ENCODE measurements around the gene ZMYND8.
"Not testable (repeated sequence)": the region's sequence is repeated elsewhere in the genome, so short reads cannot be mapped to it uniquely, and the experiment has no call there.

The ZMYND8 gene

GRCh38 chr20:47263465-47264084 lies 92.9 kb downstream of the ZMYND8 start:
- DNase-seq = no peak

DNA sequence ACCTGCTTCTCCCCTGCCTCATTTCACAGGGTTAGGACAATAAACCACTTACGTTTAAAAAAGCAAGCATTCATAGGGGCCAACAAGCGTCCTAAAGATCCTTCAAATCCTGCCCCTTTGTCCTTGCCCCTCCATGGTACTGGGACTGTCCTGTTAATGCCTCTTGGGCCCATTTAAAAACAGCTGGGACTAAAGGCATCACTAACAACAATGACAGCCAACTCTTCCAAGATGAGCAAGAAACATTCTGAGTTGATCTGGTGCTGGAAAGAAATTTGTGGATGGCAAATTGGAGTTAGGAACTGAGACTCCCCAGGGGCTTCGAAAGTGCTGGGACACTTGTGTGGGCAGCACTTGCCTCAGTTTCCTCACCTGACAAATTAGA lies 93.4 kb downstream of the ZMYND8 start:
- no peak for DNase-seq

DNA sequence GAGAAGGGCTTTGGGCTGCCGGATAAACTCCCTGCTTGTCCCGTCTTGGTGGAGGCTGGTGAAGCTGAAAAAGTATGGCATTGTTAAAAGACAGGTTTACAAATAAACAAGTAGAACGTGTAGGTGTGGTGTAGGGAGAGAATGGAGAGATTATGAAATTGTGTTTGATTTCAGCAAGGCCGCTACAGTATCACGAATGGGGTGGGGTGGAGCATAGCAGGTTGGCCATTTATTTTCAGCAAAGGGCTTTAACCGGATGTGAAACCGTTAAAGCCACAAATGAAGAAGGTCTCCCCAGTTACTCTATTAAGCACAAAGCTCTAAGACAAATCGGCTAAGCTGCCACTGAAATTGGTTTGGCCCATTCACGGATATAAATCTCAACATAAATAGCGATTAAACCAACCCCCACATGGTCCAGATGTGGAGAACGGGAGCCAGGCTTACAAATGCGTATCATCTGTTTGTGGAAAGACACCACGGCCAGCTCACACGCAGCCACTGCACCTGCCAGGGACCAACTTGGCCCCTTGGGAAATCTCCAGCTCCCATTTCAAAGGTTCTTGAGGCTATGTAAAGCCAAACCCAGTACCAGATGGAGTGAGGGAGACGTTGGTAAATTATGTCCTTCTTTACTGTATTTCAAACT lies 94.0 kb downstream of the ZMYND8 start:
- no peak for DNase-seq

DNA sequence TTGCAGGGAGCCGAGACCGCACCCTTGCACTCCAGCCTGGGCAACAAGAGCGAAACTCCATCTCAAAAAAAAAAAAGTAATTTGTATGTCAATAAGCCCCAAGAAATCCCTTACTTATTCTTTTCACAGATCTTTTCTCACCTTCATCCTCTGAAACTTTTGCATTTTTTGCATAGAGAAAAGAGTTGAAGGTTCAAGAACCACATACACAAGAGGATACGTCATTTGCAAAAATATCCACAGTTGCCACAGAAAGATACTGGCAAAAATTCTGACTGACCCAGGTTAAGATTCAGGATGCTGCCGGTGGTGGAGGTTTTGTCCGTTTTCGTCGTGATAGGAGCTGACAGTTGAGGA lies 94.5 kb downstream of the ZMYND8 start:
- DNase-seq = no peak

DNA sequence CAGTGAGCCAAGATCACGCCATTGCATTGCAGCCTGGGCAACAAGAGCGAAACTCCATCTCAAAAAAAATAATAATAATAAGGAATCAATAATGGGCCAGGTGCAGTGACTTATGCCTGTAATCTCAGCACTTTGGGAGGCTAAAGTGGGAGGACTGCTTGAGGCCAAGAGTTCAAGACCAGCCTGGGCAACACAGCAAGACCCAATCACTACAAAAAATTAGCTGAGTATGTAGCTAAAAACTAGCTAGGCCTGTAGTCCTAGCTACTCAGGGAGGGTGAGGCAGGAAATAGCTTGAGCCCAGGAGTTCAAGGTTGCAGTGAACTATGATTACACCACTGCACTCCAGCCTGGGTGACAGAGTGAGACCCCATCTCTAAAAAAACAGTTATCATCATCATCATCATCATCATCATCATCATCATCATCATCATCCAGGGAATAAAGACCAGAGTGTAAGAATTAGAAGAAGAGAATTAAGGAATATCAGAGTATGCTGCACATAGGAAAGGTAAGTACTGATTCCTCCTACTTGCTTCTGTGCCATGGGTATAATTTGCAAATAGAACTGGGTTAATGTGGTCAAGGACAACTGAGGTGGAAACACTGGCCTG lies 95.2 kb downstream of the ZMYND8 start:
- DNase-seq = not testable (repeated sequence)

DNA sequence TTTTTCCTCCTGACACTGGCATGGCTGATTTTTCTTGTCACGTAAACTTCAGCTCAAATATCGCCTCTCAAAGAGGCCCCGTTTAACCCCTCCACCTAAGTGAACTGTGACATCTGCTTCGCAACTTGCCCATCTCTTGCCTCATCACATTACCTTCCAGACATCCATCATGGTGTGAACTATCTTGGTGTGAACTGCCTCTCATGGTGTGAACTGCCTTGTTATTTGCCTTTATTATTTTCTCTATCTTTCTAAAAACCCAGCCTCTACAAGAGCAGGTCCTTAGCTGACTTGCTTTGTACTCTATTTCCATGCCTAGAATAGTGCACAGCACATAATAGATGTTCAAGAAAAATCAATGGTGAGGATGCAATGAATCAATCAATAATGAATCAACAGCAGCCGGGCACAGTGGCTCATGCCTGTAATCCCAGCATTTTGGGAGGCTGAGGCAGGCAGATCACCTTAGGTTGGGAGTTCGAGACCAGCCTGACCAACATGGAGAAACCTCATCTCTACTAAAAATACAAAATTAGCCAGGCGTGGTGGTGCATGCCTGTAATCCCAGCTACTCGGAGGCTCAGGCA lies 95.9 kb downstream of the ZMYND8 start:
- DNase-seq = not testable (repeated sequence)

GRCh38 chr20:47258745-47259695 lies 97.5 kb downstream of the ZMYND8 start:
- DNase-seq = no peak

DNA sequence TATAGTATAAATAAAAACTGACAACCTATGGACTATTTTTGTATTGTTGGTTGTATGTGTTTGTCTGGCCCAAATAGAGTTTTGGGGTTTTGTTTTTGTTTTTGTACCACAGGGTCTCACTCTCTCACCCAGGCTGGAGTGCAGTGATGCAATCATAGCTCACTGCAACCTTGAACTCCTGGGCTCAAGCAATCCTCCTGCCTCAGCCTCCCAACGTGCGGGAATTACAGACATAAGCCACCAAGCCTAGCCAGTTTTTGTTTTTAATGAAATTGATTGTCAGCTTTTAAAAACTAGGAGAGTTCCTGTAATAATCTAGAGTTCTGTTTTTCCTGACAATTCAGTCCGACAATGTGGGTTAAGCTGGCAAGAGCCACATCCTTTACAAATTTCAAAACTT lies 98.7 kb downstream of the ZMYND8 start:
- DNase-seq = no peak

DNA sequence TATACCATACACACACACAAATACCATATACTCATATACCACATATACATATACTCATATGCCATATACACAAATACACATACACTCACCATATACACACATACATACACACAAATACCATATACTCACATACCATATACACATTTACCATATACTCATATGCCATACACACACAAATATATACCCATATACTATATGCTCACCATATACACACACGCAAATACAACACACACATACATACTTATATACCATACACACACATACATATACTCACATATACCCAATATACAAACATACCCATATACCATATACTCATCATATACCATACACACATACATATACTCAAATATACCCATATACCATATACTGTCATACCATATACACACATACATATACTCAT lies 99.2 kb downstream of the ZMYND8 start:
- DNase-seq = no peak

DNA sequence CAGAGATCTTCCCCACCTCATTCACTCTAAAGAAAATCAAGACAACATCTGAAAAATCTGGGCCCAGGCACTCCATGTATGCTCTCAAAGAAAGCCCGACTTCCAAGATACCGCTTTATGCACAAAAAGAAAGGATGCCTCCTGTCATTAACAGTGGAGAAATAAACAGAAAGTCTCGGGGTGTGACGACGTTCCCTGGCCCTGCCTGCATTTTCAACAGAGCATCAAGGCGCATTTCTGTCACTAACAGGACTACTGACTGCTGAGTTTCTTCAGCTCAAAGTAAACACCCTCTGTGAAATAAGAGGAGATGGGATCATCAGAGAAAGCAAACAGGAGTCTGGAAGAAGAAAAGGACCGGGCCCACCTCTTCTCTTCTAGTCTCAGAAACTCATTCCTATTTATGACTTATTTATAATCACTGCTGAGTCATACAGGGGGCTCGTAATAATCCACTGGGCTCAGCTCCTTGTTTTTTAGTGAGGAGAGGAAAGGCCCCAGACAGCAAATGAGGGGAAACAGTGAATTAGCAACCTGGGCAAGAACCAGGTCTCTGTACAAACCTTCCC lies 99.7 kb downstream of the ZMYND8 start:
- no peak for DNase-seq

DNA sequence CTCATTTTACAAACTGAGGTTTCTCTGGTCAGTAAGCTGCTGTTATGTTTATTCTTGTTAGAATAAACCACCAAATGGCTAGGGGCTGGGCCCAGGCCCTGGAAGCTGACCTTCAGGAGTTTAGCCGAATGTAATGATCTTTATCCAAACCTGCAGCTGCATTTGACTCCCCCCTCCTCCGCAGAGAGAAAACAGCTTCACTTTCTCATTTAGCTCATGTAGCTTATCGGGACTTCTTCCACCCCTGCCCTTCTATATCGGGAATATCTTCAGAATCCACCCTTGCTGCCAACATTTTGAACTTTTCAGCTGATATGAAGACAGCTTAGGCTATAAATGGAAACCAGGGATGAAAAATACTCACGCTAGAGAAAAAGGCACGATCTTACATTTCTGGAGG lies 102.6 kb downstream of the ZMYND8 start:
- DNase-seq = no peak

- no peak for DNase-seq
These were observed 103.6 kb downstream of the ZMYND8 start for GRCh38 chr20:47252879-47253307.

DNA sequence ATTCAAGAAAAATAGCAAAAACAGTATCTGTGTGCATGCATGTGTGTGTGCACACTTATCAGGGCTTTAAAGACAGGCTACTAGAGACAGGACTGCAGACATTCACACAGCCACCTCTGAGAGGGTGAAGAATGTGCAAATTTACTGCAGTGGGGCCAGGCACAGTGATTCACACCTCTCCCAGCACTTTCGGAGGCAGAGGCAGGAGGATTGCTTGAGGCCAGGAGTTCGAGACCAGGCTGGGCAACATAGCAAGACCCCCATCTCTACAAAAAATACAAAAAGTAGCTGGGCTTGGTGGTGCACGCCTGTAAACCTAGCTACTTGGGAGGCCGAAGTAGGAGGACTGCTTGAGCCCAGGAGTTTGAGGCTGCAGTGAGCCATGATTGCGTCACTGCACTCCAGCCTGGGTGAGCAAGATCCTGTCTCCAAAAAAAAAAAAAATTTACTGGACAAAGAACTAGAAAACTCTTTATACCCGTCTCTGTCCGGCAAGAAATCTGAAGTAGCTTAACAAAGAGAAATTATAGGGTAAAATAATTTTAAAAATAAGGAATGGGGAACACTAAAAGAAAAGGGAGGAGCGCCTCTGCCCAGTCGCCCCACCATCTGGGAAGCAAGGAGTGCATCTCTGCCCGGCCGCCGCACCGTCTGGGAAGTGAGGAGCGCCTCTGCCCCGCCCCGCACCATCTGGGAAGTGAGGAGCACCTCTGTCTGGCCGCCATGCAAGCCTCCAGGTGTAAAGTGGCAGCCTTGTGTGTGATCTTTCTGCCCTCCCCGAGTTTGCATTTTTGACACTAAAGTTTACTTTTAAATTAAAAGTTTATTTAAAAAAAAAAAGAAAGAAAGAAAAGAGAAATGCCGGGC lies 105.1 kb downstream of the ZMYND8 start:
- DNase-seq = no peak

- DNase-seq = no peak
These were observed 106.1 kb downstream of the ZMYND8 start for GRCh38 chr20:47250360-47250759.

- no peak for DNase-seq
These were observed 106.6 kb downstream of the ZMYND8 start for GRCh38 chr20:47249913-47250312.

- no peak for DNase-seq
These were observed 108.0 kb downstream of the ZMYND8 start for GRCh38 chr20:47248448-47248966.

GRCh38 chr20:47247972-47248371 lies 108.5 kb downstream of the ZMYND8 start:
- DNase-seq = no peak

DNA sequence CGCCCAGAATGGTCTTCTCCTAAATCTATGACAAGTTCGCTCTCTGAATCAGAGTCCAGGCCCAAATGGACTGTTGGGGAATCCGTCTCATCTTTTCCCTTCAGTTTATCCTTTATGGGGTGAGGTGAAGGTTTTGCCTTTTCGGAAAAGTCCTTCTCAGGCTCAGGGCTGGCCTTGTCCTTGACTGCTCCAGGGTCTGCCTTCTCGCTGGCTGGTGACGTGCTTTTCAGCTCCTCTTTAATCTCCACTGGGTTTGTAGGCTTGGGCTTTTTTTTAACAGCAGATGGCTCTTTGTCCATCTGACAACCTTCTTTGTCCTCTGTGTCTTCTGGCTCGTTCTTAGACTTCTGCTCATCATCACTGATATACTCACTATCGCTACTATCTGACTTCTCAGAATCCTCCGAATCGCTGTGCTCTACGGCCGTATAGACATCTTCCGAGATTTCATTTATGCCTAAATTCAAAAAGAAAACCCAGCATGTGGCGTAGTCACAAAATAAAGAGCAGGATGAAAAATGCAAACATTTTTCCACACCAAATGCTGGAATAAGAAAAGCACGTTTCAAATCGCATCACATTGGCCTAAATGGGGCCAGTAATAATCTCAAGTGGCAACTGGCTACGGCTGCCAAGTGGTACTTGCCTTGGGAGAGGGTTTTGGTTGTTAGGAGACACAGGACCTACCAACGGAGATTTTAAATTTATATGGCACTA lies 110.3 kb downstream of the ZMYND8 start:
- DNase-seq = no peak

DNA sequence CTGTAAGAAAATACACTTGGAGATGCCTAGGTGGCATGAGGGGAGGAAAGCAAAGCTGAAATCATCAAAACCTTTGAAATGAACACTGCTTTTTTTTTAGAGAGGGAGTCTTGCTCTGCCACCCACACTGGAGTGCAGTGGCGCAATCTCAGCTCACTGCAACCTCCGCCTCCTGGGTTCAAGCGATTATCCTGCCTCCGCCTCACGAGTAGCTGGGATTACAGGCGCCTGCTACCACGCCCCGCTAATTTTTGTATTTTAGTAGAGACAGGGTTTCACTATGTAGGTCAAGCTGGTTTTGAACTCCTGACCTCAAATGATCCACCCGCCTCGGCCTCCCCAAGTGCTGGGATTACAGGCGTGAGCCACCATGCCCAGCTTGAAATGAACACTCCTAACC lies 111.3 kb downstream of the ZMYND8 start:
- not testable (repeated sequence) for DNase-seq

DNA sequence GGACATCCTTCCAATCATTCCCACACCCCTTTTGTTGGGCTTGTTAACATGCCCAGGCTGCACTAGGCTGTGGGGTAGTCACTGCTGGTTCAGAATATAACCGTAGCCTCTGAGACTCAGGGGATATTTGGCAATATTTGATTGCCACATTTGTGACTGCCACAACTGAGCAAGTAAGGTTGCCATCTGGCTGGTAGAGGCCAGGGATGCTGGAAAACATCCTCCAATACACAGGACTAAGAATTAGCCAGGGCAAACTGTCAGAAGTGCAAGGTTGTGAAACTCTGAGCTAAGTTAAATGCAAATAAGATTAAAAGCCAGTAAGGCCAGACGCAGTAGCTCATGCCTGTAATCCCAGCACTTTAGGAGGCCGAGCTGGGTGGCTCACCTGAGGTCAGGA lies 112.0 kb downstream of the ZMYND8 start:
- no peak for DNase-seq

Data from cerebellar nuclear complex (tissue), 1 donor.